K562 (cell line): ENCODE data around the gene CHAC1. TPM values are rescaled to one million over a fixed set of nuclear protein-coding genes. Genes with fewer than 3 reads are reported as not detected.

Source experiments
- ATAC-seq: fragments of 200-7000 bp; cut with Tn5 transposase; 3 replicates; pipeline ENCODE4 v1.9.1; 2020; ENCODE audit warnings: moderate library complexity
- BruUV-seq: library from RNA; stranded (reverse); fragments of 400-500 nt; replicated peaks from 2 replicates; lab custom pipeline; 2021; lab: Mats Ljungman, UMichigan
- CTCF ChIA-PET: fragments of 300-600 bp; formaldehyde crosslinking; extraction: SDS; loops from one replicate; lab custom pipeline; 2021; ENCODE audit warnings: low intra/inter-chr PET ratio; lab: Yijun Ruan, JAX
- POLR2A ChIA-PET: fragments of 300-600, 350-650 bp; sonication (Branson Sonifier 250); formaldehyde crosslinking; extraction: SDS; loops from one replicate; lab custom pipeline; 2021; ENCODE audit warnings: antibody characterized with exemption, inconsistent platforms; lab: Yijun Ruan, JAX
- DNase-seq, 4 experiments: peaks; one replicate each; pipeline versions ENCODE4 v3.0.0 to v3.0.0-alpha.2; 2011 to 2018; ENCODE audit warnings: low spot score in 3 of 4, mixed read lengths in 3 of 4; ENCODE audit errors: extremely low read depth in 1 of 4
- FAIRE-seq: peaks from 2 replicates; lab custom pipeline; 2011; peaks lifted over from hg19 to GRCh38; lab: Jason Lieb, UNC
- H2AFZ ChIP-seq: 2 replicates; pipeline ENCODE4 v1.6.0; 2011; ENCODE audit warnings: low read depth, low read length, control low read depth, inconsistent platforms
- H3K27ac ChIP-seq: fragments of 200-600 bp; 3 replicates; pipeline ENCODE4 v1.8.0; 2011; ENCODE audit warnings: low read depth, mild to moderate bottlenecking, control low read depth, inconsistent platforms, low read length, moderate library complexity, mixed read lengths; ENCODE audit errors: extremely low read depth
- H3K27me3 ChIP-seq, 2 experiments: fragments of 300-600 bp in 1 of 2; 2 replicates in 1 of 2; 3 replicates in 1 of 2; pipeline versions ENCODE4 v1.6.0 to v1.8.0; 2011; ENCODE audit warnings: inconsistent platforms in 2 of 2, low read length in 2 of 2, mild to moderate bottlenecking in 1 of 2, mixed read lengths in 1 of 2, moderate library complexity in 1 of 2; ENCODE audit not compliant: control insufficient read depth in 2 of 2, insufficient read depth in 2 of 2
- H3K36me3 ChIP-seq: fragments of 300-600 bp; 3 replicates; pipeline ENCODE4 v1.8.0; 2011; ENCODE audit warnings: mild to moderate bottlenecking, low read length, inconsistent platforms; ENCODE audit not compliant: control insufficient read depth, insufficient read depth
- H3K4me1 ChIP-seq, 2 experiments: fragments of 200-600 bp in 1 of 2; replicated peaks in 1 of 2; 2 replicates in 1 of 2; 3 replicates in 1 of 2; pipeline versions ENCODE4 v1.5.1 to v1.8.0; 2011; ENCODE audit warnings: inconsistent platforms in 2 of 2, low read length in 2 of 2, mild to moderate bottlenecking in 1 of 2, mixed read lengths in 1 of 2, moderate library complexity in 1 of 2; ENCODE audit not compliant: control insufficient read depth in 2 of 2, insufficient read depth in 2 of 2
- H3K4me2 ChIP-seq: 2 replicates; pipeline ENCODE4 v1.6.1; 2011; ENCODE audit warnings: low read length, control low read depth, inconsistent platforms, mixed read lengths; ENCODE audit not compliant: insufficient read depth
- H3K4me3 ChIP-seq: fragments of 200-600 bp; sonication (generic), shearing (Covaris generic); 2 replicates; pipeline ENCODE4 v1.5.1; 2016; ENCODE audit warnings: control low read depth, inconsistent platforms
- H3K79me2 ChIP-seq: fragments of 200-600 bp; 3 replicates; pipeline ENCODE4 v1.8.0; 2011; ENCODE audit warnings: low read length, inconsistent platforms; ENCODE audit not compliant: control insufficient read depth, insufficient read depth
- H3K9ac ChIP-seq, 2 experiments: 2 replicates each; pipeline versions ENCODE4 v1.6.0 to v1.6.1; 2011; ENCODE audit warnings: low read depth in 2 of 2, low read length in 2 of 2, control low read depth in 1 of 2, inconsistent platforms in 1 of 2, mild to moderate bottlenecking in 1 of 2, mixed read lengths in 1 of 2; ENCODE audit not compliant: insufficient read depth in 1 of 2
- H3K9me1 ChIP-seq: one replicate; pipeline ENCODE4 v1.6.0; 2011; ENCODE audit warnings: inconsistent platforms, mild to moderate bottlenecking, low read length, moderate library complexity; ENCODE audit not compliant: control insufficient read depth, insufficient read depth
- H3K9me3 ChIP-seq: replicated peaks from 2 replicates; pipeline ENCODE4 v1.5.1; 2011; ENCODE audit warnings: low read depth, low read length, inconsistent platforms; ENCODE audit not compliant: control insufficient read depth, insufficient read depth
- H4K20me1 ChIP-seq: replicated peaks from 2 replicates; pipeline ENCODE4 v1.6.1; 2011; ENCODE audit warnings: low read length, inconsistent platforms, mixed read lengths; ENCODE audit not compliant: control insufficient read depth, insufficient read depth
- ADNP ChIP-seq: fragments of 200-800 bp; sonication (Bioruptor generic); IDR thresholded peaks from 2 replicates; pipeline ENCODE4 v1.6.1; 2016; ENCODE audit warnings: missing genetic modification characterization, missing compliant biosample characterization
- NONO ChIP-seq, 2 experiments: fragments of 200-400 bp in 1 of 2; fragments of 450-650 bp in 1 of 2; formaldehyde crosslinking in 1 of 2; IDR thresholded peaks; 2 replicates each; pipeline ENCODE4 v1.6.1; 2017; ENCODE audit warnings: low read depth in 2 of 2, mild to moderate bottlenecking in 2 of 2, moderate library complexity in 2 of 2, low read length in 1 of 2
- NR4A1 ChIP-seq, 2 experiments: fragments of 250-450 bp in 1 of 2; fragments of 450-650 bp in 1 of 2; sonication (Bioruptor Pico) in 1 of 2; IDR thresholded peaks; 2 replicates each; pipeline versions ENCODE4 v1.4.0 to v1.6.1; 2016 to 2020; ENCODE audit warnings: mild to moderate bottlenecking in 2 of 2, missing compliant biosample characterization in 1 of 2, missing genetic modification characterization in 1 of 2, moderate library complexity in 1 of 2
- ZNF449 ChIP-seq: fragments of 250-450 bp; sonication (Bioruptor Pico); IDR thresholded peaks from 2 replicates; pipeline ENCODE4 v1.8.0; 2022; ENCODE audit warnings: moderate library complexity, mild to moderate bottlenecking, inconsistent platforms
- WGBS: fragments of 100-300 bp; shearing (Covaris generic); methylation state at CpG from one replicate; pipeline ENCODE4 v1.1.6; 2016; ENCODE audit warnings: low coverage, mixed read lengths; ENCODE audit not compliant: insufficient coverage; ENCODE audit errors: missing lambda C conversion rate; 5-methylcytosine and 5-hydroxymethylcytosine counted together
- in situ Hi-C: fragments of 300-500 bp; cut with MboI; formaldehyde crosslinking; loops from 4 replicates; pipeline ENCODE4 v1.15.0; 2018; ENCODE audit warnings: inconsistent platforms, mixed read lengths
- intact Hi-C: fragments of 100-400 bp; cut with micrococcal nuclease; formaldehyde crosslinking; loops from 2 replicates; pipeline ENCODE4 v1.14.2; 2022
- polyA plus RNA-seq, 8 experiments: library from polyadenylated mRNA; depleted of rRNA in 4 of 8; stranded (reverse) in 5 of 8; unstranded in 3 of 8; fragments of >200 nt; fragmentation: Nextera tagmentation in 2 of 8; fragmentation: Illumina TruSeq in 1 of 8; extraction: Ambion mirVana in 2 of 8; extraction: Trizol in 1 of 8; gene quantifications; 2 replicates each; pipeline versions ENCODE4 v1.2.1 to v1.2.3, GENCODE V29; 2011 to 2014; ENCODE audit warnings: inconsistent platforms in 1 of 8, missing spikeins in 1 of 8
- total RNA-seq, 7 experiments: library from RNA; depleted of rRNA in 6 of 7; stranded (reverse); fragments of >200 nt in 6 of 7; fragmentation: Illumina TruSeq in 2 of 7; extraction: Trizol in 2 of 7; gene quantifications; 2 replicates each; pipeline versions ENCODE4 v1.2.1 to v1.2.3, GENCODE V29; 2011 to 2021; ENCODE audit warnings: low replicate concordance in 1 of 7
- TF ChIP-seq, protein P1 (sequence below): fragments of 450-650 bp; IDR thresholded peaks from 2 replicates; pipeline ENCODE4 v1.7.1; 2018; ENCODE audit warnings: mild to moderate bottlenecking, low read depth; ENCODE audit not compliant: partially characterized antibody

The CHAC1 gene
- total and polyA plus RNA-seq, 9 of the 15 experiments (the other 6 are each of a cell fraction or from before 2014, with no cell fraction given): 0.47 to 39.0 (median 7.5) TPM

DNA sequence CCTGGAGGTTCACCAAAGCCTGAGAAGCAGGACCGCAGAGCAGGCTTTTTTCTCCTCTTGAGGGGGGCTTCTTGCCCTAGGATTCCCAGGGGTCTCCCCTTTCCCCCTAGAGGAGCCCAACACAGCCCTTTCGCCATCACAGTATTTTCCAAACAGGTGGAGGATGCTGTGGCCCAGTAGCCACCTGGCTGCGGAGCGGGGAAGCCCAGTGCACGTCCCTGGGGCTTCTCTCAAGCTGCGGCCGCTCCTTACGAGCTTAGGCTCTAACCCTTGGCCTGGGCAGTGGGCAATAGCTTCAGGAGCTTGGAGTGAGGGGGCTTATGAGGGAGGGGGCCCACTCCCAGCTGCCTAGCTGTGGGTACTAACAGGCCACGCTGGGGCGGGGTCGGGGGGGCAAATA lies 35.7 kb upstream of the CHAC1 start:
- Histone ChIP-seq H3K4me1 (peaks cover 0 to 28% of the 10 kb centered on the region in 2 experiments; a peak in 3 of 5 replicates), H3K9ac (no peak overlapping the region), H3K36me3 (no peaks in the 10 kb centered on the region), H3K9me1 (no peaks in the 10 kb centered on the region), H3K79me2 (no peaks in the 10 kb centered on the region), H3K9me3 (no peaks in the 10 kb centered on the region), H3K4me3 (no peak overlapping the region), H4K20me1 (no peaks in the 10 kb centered on the region), H3K4me2 (no peak overlapping the region), H3K27ac (no peak overlapping the region), H3K27me3 (no peaks in the 10 kb centered on the region), H2AFZ (no peak overlapping the region)
- 41% methylated on average over 11 of the region's 11 CpGs for WGBS
- intact Hi-C loops (no loop called here), in situ Hi-C loops (no loop called here)
- FAIRE-seq (no peak), DNase-seq (no peak), ATAC-seq (no peak)
- TF ChIP-seq NONO (IDR thresholded peaks at IDR 0.05; ENCODE audit: low read depth in 2 of 2, low read length in 1 of 2): no peak
- ChIA-PET POLR2A (interaction anchor here (0.7 kb wide), 1 partner anchor 55 kb away, joined by 3 read pairs; no protein-coding TSS in a partner anchor), CTCF (no interaction called here)
- BruUV-seq: no TSS peak

DNA sequence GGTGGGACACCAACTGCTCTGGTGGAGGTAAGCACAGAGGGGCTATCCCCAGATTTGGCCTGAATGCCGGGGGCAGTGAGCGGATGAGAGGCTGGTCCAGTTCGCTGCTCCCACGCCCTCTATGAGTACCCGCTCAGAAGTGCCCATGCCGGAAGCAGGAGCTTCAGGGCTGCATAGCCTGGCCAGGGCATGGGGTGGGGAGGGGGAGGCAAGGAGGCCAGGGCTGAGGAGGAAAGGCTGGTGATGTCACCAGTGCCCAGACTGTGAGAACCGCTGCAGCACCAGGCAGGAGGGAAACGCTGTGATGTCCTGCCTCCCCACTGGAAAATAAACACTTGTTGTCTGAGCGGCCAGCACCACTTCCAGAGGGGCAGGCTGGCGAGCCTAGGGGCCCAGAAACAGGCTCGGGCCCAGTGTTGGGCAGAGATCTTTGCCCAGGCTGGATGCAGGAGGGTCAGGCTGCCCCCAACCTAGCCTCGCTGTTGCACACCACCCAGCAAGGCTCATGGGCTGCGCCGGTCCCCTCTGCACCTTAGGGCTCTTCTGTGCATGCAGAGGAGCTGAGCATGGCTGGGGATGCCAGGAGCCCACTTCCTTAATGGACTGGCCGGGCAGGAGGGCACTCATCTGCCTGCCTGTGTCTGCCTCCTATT lies 35.0 kb upstream of the CHAC1 start:
- Histone ChIP-seq H3K27ac (no peak overlapping the region), H3K36me3 (no peaks in the 10 kb centered on the region), H3K4me2 (no peak overlapping the region), H3K4me1 (peaks cover 0 to 28% of the 10 kb centered on the region in 2 experiments; a peak in 3 of 5 replicates), H2AFZ (peak overlapping the region; percentile 58; the same call in 1 of the 2 replicates), H3K27me3 (no peaks in the 10 kb centered on the region), H3K79me2 (no peaks in the 10 kb centered on the region), H3K9me1 (no peaks in the 10 kb centered on the region), H3K9me3 (no peaks in the 10 kb centered on the region), H3K4me3 (no peak overlapping the region), H3K9ac (peak overlapping the region in 1 of 2 experiments; percentile 0; a peak in 1 of 4 replicates), H4K20me1 (no peaks in the 10 kb centered on the region)
- CTCF ChIA-PET: no interaction called here
- DNase-seq (no peak), ATAC-seq (no peak), FAIRE-seq (no peak)
- in situ Hi-C loops (no loop called here), intact Hi-C loops (no loop called here)
- POLR2A ChIA-PET: no interaction called here
- BruUV-seq: no TSS peak
- WGBS: 40% methylated on average over 15 of the region's 15 CpGs
- no peak for TF ChIP-seq ZNF449 (CRISPR knock-in tag)
- no peak for TF ChIP-seq NR4A1 (CRISPR knock-in tag; IDR thresholded peaks at IDR 0.05)
- no peak for TF ChIP-seq NR4A1 (tag; IDR thresholded peaks at IDR 0.05)
- TF ChIP-seq, protein P1, sequence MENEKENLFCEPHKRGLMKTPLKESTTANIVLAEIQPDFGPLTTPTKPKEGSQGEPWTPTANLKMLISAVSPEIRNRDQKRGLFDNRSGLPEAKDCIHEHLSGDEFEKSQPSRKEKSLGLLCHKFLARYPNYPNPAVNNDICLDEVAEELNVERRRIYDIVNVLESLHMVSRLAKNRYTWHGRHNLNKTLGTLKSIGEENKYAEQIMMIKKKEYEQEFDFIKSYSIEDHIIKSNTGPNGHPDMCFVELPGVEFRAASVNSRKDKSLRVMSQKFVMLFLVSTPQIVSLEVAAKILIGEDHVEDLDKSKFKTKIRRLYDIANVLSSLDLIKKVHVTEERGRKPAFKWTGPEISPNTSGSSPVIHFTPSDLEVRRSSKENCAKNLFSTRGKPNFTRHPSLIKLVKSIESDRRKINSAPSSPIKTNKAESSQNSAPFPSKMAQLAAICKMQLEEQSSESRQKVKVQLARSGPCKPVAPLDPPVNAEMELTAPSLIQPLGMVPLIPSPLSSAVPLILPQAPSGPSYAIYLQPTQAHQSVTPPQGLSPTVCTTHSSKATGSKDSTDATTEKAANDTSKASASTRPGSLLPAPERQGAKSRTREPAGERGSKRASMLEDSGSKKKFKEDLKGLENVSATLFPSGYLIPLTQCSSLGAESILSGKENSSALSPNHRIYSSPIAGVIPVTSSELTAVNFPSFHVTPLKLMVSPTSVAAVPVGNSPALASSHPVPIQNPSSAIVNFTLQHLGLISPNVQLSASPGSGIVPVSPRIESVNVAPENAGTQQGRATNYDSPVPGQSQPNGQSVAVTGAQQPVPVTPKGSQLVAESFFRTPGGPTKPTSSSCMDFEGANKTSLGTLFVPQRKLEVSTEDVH: no peak
- no peak for TF ChIP-seq ADNP (tag)
